ENCODE measurements around the gene DTNB.

DTNB gene

GRCh38 chr2:25493207-25493606, 180.2 kb downstream of the DTNB start:
- no peak for DNase-seq

DNA sequence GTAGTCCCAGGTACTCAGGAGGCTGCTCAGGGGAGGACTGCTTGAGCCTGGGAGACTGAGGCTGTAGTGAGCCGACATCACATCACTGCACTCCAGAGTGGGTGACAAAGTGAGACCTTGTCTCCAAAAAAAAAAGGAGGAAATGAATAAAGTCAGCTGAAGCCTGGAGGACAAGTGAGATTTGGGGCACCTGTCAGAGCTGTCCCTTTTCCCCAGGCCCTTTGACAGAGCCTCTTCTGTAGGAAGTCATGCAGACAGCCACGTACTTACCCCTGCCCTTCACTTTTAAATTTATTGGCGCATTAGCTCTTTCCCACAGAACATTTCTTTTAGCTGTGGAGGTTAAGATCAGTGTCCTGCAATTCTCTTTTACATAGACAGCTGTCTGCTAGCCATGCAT, 180.7 kb downstream of the DTNB start:
- DNase-seq, result no peak

- peak; percentile 47 for DNase-seq
These were observed 181.3 kb downstream of the DTNB start for GRCh38 chr2:25491966-25492532.

- DNase-seq, result no peak
These were observed 182.2 kb downstream of the DTNB start for GRCh38 chr2:25491003-25491696.

- DNase-seq, result no peak
These were observed 183.2 kb downstream of the DTNB start for GRCh38 chr2:25490217-25490616.

DNA sequence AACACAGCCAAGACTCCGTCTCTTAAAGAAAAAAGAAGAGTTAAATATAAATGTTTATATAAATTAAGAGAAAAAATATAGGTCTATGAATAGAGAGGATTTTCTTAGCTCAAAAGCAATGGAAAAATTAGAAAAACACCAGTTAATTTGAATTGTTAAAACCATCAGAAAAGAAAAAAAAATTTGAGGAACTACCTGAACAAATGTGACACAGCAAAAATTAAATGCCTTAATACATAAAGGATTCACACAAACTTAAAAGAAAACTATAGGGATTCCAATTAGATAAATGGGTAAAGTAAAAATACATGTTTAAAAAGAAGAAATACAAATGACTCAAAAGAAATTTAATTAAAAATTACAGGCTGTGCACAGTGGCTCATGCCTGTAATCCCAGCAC, 183.7 kb downstream of the DTNB start:
- no peak for DNase-seq

GRCh38 chr2:25483607-25484266, 189.6 kb downstream of the DTNB start:
- DNase-seq, result no peak

- DNase-seq, result no peak
These were observed 191.0 kb downstream of the DTNB start for GRCh38 chr2:25482341-25482740.

DNA sequence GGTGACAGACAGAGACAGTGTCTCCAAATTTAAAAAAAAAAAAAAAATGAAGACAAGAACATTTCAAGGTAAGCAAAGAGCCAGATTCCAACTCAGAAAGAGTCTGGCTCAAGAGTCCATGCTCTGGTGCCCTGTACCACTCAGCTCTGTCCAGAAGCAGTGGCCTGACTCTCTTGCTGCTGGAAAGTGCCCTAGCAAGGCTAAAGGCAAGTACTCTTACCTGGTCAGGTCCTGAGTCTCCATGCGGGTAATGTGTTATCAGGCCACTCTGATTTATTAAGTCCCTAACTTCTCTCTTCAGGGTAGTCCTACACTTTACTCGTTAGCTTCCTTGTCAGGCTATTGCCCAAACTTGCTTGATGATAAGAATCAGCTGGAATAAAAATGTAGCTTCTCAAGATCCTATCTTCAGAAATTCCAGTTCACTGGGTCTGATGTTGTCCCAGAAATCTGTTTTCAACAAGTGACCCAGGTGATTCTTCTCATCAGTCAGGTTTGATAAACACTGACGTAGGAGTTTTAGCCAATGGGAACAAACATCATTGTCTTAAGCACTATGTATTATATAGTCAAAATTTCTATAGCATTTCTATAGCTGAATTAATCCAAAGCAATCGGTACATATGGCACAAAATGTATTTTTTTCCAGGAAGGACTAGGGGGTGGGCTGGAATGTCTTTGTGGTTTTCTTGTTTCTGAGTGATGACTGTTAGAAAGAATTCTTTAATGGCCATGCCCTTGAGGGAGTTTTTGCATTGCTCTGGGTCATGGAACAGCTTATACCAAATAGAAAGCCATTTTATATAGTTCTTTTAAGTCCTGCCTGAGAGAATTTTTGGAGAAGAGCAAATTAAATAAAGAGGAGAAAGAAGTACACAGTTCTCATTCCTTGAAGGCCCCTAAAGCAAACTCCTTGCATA, 191.7 kb downstream of the DTNB start:
- no peak for DNase-seq

DNA sequence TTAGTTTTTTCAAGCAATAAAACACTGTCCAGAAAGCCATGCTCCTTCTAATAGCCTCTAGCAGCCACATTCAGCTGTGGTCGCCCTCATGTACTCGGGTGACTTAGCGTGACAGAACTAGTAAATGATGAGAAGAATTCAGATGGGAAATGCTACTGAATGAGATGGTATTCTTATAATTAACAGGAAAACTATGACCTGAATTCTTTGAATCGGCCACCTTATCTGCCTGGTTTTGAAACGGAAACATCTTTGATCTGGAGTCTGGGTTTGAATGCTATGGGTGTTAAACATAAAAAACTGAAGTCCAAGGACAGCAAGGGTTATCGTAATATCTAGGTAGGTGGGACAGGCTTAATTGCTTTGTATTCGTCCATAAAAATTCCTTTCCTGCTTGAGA, 192.8 kb downstream of the DTNB start:
- DNase-seq, result peak; percentile 15

- no peak for DNase-seq
These were observed 193.6 kb downstream of the DTNB start for GRCh38 chr2:25479761-25480160.

DNA sequence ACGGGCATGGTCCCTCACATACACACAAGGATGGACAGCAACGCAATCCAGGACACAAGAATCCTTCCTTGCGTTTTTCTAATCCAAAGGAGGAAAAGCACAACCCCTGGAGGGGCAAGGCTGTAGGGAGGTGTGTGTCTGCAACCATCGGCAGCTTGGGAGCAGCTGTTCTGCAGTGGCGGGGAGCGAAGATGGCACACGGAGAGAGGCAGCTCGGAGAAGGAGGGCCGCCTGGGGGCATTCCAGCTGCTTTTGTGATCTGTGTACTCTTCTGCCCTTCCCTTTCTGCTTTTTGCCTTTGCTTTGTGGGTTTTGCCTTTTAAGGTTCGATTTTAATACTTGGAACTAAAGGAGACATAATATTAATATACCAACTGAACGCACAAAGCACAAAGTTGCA, 194.6 kb downstream of the DTNB start:
- no peak for DNase-seq

DNA sequence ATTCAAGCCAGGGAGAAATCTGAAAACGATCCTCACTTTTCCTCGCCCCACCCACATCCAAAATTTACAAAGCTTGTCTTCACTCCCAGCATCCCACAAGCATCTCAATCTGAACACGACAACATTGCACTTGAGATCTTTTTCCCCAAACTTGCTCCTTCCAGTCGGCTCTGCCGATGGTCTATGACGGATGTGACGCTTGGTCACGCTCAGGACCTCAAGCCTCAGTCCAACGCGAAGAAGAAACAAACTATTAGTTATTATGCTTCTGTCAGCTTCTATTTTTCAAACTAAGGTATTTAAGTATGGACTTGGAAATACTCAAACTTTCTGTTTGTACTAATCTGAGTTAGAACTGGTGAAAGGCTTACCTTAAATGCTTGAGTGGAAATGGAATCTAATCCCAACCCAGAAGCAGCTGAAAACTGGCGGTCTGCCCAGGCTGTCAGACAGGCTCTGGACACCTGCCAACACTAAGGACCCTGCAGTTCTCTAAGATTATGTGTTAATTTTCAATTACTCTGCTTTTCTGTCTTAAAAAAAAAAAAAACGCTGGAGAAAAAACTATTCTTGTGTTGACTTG, 199.5 kb downstream of the DTNB start:
- no peak for DNase-seq

DNA sequence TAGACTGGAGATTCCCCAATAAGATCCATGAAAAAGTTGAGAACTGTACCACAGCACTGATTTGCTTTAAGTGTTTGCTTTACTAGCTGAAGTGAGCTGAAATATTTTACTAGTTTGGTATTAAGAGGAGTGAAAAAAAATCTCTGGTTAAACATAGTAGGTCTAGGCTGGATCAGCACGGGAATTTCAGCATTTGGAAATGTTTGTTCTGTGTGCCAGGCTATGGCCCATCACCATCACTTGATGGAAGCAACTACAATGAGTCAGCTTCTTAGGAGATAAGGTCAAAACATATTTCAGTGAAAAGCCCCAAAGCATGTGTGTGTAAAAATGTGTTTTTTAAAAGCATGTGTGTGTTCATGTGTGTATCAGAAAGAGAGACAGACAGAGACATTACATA, 200.2 kb downstream of the DTNB start:
- no peak for DNase-seq

GRCh38 chr2:25470806-25471205, 202.6 kb downstream of the DTNB start:
- no peak for DNase-seq

DNA sequence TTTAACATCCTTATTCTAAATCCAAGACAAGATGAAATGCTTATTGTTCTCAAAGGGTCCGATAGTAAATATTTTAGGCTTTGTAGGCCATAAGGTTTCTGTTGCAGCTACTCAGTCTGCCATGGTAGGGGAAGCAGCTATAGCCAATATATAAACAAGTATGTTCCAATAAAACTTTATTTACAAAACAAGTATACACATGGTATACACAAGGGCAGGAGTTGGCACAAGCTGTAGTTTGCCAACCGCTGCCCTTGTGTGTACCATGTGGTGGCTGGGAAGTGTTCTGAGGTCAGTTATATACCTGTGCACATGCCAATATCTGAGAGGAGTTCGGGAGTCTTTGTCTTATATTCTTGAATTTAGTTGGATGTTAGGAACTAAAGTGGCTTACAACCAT, 205.6 kb downstream of the DTNB start:
- no peak for DNase-seq

DNA sequence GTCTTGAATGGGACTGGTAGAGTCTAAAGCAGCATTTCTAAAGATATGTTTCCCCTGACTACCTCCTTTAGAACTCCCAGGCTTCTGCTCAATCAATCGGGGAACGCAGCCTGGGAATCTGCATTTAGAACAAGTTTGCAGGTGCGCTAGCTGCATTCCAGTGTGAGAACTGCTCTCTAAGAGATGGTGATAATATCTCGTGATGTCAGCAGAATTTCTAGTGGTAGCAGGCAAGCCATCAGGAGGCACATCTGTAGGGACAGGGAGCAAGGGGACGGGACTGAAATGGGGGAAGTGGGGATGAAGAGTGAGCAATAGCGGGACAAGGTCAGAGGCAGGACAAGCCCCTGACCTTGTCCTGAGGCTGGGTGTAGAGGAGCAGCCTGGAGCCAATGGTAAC, 211.4 kb downstream of the DTNB start:
- no peak for DNase-seq

- no peak for DNase-seq
These were observed 213.0 kb downstream of the DTNB start for GRCh38 chr2:25460261-25460905.

GRCh38 chr2:25454824-25455611, 218.4 kb downstream of the DTNB start:
- no peak for DNase-seq

DNA sequence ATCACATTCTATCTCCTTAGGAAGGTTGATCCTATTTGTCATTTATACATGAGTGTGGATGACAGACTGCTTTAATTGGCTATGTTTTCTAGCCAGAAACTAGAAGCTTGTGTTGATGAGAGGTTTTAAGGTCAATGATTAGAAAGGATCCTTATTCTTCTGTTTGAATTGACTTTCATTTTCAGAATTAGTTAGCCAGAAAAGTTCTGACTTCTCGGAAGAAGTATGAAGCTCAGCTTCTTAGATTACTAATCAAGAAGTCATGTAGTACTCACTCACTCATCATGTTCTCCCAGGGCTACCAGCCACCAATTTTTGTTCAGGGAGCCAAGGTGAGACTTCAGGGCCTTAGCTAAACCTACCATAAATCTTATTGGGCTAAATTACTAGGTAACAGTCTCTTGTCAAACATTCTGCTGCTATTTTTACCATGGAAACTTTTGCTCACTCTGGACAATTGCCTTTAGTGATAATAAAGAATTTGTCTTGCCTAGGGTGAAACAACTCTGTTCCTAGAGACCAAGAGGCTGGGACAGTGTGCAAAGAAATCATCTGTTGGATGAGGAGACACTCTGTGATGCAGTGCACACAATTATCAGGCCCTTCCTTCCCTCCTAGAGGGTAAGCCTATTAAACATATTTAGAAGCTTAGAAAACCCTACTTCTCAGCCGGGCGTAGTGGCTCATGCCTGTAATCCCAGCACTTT, 220.0 kb downstream of the DTNB start:
- DNase-seq, result peak; percentile 84

DNA sequence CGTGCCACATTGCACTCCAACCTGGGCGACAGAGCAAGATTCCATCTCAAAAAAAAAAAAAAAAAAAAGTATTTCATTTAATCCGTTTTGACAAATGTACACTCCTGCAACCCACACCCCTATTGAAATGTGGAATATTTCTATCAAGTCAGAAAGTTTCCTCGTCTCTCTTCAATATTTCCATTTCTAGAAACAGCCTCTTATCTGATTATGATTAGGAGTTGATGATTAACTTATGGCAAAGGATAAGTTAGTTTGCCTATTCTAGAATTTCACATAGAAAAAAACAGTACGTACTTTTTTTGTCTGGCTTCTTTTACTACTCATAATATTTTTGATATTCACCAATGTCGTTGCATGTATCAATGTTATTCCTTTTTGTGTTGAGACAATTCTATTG, 224.6 kb downstream of the DTNB start:
- no peak for DNase-seq
